NCI-H526 treated with DMSO at 0.1 percent for 48 hours (cell line): ENCODE data around the gene ARAP3.

Experiments used
- DNase-seq: peaks from one replicate; lab custom pipeline; 2025; lab: John Stamatoyannopoulos, UW

The ARAP3 gene

GRCh38 chr5:141668601-141669265 lies 13.3 kb downstream of the ARAP3 start:
- no peak for DNase-seq

DNA sequence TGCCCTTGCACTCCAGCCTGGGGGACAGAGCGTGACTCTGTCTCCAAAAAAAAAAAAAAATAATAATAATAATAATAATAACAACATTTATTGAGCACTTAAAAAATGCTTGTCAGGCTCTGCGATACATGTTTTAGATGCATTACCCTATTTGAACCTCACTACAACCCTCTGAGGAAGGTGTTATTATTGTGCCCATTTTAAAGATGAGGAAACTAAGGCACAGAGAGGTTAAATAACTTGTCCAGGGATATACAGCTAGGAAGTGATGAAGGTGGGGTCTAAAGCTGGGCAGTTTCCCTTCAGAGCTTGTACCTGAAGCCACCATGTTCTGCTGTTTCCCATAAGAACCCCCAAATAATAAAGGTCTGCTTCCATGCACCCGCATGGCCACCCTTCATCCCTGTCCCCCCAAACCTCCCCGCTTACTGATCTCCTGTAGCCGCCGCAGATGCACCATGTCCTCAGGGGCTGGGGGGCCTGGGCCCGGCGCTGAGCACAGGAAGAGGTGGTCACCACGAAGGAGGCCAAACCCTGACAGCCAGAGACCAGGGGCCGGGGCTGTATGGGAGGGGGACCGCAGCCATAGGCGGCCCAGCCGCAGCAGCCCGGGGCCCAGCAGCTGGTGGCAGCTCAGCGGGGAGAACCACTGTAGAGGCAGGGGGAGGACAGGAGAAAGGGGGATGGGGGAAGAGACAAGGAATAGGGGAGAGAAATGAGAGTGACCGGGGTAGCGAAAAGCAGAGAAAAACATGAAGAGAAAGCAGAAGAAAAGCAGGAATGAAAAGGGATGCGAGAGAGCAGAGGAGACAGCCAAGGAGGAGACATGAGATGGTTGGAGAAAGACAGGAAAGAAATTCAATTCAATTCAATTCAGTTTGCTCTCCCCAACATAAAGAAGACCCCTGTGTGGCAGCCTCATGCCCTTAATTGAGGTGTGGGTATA lies 15.8 kb downstream of the ARAP3 start:
- no peak for DNase-seq

GRCh38 chr5:141664733-141665461 lies 17.1 kb downstream of the ARAP3 start:
- DNase-seq = peak; percentile 18

GRCh38 chr5:141663506-141663905 lies 18.5 kb downstream of the ARAP3 start:
- no peak for DNase-seq

- DNase-seq = no peak
Observed at GRCh38 chr5:141662028-141662427, 20.0 kb downstream of the ARAP3 start.

DNA sequence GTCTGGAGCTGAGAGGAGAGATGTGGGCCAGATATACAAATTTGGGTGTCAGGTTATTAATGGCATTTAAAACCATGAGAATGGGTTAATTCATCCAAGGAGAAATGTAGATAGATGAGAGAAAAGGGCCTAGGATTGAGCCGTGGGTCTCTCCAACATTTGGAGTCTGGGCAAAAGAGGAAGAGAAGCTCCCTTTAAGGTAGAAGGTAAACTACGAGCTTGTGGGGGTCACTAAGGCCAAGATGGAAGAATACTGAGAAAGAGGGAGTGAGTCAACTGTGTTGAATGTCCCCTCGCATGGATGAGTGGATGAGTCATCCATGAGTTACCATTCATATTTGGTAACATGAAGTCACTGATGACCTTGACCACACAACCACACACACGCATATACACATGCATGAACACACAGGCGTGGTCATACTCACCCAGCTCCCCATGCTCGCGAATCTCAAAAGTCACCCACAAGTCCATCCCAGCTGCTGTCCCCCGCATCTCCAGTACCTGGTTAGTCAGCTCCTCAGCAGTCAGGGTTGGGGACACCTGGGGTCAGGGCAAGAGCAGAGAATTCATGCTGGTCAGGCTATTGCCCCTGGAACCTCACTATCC lies 24.0 kb downstream of the ARAP3 start:
- no peak for DNase-seq

GRCh38 chr5:141657404-141657803 lies 24.6 kb downstream of the ARAP3 start:
- no peak for DNase-seq

GRCh38 chr5:141656396-141656795 lies 25.6 kb downstream of the ARAP3 start:
- no peak for DNase-seq

GRCh38 chr5:141655020-141655419 lies 27.0 kb downstream of the ARAP3 start:
- DNase-seq = no peak

DNA sequence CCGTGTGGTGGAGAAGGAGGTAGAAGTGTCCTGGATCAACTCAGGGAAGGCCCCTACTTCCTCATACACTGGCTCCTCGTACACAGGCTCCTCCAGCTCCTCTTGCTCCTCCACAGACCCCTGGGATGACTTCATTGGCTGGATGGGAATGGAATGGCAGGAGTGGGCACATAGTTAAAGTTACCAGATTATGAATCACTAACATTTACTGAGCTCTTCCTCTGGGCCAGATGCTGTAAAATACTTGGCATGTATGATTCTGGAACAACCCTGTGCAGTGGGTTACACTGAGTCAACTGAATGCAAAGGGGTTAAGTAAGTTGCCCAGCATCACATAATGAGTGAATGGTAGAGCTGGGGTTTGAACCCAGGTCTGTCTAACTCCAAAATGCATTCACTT lies 27.7 kb downstream of the ARAP3 start:
- no peak for DNase-seq

DNA sequence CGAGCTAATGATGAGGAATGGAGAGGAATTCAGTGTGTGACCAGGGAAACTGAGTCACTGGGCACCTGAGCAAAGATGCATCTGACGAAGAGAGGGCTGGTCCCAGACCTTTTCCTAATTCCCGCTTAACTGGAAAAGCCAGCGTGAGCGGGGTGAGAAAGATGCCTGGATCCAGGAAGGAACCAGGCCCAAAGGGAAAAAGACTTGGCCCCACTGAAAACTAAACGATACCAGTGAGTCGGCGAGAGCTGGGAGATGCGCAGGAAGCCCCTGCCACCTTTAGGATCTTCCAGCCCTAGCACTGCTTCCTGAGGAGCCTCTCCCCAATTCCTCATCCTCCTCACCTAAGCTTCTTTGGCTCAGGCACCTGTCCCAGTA lies 30.3 kb downstream of the ARAP3 start:
- no peak for DNase-seq

GRCh38 chr5:141650851-141651727 lies 30.9 kb downstream of the ARAP3 start, which contains the start of gene FCHSD1:
TSS of gene FCHSD1 (minus strand) at chr5:141651418. CDS start at chr5:141651368, 50 bp downstream.
- peak; percentile 44 for DNase-seq

DNA sequence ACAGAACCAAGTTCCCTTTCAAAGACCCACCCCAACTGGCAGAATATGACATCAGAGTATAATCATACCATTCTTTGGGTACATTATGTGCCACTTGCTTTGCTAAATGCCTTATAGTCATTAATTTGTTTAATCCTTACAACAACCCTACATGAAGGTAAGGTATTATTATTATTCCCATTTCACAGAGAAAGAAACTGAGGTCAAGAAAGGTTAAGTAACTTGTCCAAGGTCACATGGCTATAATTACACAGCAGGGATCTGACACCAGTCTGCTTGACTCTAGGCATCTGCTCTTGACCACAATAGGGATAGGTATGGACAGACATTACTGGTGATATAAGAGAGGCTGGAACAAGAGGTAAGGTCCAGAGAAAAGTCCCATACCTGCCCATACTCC lies 32.1 kb downstream of the ARAP3 start:
- DNase-seq = no peak

- no peak for DNase-seq
Observed at GRCh38 chr5:141649056-141649688, 32.9 kb downstream of the ARAP3 start.

GRCh38 chr5:141647851-141648250 lies 34.2 kb downstream of the ARAP3 start:
- DNase-seq = no peak

DNA sequence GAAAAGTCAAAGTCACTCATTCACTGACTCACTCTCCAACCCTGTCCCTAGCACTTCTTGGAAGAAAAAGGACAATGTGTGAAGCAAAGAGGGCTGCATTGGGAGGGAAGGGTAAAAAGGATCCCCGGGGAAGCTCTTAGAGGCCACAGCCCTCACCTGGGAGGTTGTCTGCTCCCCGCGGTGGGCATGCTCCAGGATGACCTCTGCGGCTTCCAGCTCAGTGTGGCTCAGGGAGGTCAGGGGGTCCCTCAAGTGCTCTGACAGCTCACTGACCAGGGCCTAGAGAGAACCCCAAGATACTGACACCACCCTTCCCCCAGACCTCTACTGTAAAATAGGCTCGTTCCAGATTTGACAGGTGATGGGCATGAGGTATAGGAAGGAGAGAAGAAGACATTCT lies 34.8 kb downstream of the ARAP3 start:
- DNase-seq = no peak

GRCh38 chr5:141646026-141646425 lies 36.0 kb downstream of the ARAP3 start:
- no peak for DNase-seq

DNA sequence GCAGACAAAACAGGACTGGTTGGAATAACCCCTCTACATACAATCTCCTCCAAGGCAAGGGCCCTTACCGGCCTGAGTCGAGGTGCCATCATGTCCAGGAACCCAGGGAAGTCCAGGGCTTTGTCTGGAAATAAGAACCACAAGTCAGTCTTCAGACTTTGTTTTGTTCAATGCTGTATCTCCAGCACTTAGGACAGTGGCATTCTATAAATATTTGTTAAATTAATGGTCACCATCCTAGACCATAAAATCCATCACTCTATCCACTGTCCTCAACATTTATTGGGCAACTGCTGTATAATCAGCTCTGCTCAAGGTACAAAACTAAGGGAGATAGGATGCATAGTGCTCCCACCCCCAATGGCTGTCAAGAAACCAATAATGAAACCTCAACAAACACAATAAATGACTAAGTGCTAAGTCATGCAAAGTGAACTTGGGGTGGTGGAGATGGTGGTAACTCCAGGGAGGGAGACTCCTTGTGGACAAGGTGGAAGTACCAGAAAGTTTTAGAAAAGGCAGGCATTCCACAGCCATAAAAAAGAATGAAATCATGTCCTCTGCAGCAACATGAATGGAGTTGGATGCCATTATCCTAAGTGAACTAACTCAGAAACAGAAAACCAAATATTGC lies 40.3 kb downstream of the ARAP3 start:
- no peak for DNase-seq

GRCh38 chr5:141640698-141641097 lies 41.3 kb downstream of the ARAP3 start:
- no peak for DNase-seq

DNA sequence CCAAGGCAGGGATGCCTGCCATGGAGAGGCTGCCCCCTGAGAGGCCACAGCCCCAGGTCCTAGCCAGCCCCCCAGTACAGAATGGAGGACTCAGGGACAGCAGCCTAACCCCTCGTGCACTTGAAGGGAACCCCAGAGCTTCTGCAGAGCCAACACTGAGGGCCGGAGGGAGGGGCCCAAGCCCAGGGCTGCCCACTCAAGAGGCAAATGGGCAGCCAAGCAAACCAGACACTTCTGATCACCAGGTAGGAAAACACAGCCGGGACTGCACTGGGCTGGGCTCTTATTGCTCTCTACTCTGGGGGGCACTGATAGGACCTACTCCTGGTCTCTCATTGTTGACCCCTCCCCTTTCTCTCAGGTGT lies 42.0 kb downstream of the ARAP3 start:
- DNase-seq = no peak
